Measurements from ENCODE around the gene BRD7. TPM values are rescaled to one million over a fixed set of nuclear protein-coding genes. Genes with fewer than 3 reads are reported as not detected.

The BRD7 gene
- total RNA-seq, 1 donor from 2014 or later: 33.2 TPM

DNA sequence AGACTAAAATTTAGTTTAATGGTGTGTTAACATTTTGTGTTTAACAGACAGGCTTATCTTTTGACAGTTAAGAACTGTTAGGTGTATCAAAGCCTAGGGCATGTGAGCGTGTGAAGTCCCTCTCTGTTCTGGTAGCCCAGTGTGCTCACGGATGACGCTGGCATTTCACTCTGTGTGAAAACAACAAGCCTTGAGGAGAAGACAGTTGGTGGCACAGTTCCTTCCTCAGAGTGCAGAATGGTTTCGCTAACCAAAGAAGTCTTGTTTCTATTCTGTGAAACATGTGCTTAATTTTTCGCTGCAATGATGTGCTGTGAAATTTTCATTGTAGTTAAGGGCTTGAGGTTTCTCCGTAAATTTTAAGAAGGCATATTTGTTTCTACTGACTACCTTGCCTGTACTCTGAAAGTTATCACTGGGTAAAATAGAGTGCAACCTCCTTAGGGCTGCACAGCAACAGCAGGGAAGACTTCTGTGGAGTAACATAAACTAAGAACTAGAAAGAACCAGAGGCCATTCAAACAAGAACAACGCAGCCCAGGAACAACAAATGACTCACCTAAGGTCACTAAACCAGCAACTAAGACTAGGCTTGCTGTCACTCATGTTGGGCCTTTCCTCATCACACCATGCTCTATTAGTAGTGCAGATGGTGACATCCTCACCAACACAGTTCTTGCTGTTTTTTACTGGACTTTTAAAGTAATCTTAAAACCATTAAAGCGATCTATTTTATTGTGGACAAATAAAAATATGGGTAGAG lies 33.4 kb downstream of the BRD7 start:
- TF ChIP-seq, protein P1, sequence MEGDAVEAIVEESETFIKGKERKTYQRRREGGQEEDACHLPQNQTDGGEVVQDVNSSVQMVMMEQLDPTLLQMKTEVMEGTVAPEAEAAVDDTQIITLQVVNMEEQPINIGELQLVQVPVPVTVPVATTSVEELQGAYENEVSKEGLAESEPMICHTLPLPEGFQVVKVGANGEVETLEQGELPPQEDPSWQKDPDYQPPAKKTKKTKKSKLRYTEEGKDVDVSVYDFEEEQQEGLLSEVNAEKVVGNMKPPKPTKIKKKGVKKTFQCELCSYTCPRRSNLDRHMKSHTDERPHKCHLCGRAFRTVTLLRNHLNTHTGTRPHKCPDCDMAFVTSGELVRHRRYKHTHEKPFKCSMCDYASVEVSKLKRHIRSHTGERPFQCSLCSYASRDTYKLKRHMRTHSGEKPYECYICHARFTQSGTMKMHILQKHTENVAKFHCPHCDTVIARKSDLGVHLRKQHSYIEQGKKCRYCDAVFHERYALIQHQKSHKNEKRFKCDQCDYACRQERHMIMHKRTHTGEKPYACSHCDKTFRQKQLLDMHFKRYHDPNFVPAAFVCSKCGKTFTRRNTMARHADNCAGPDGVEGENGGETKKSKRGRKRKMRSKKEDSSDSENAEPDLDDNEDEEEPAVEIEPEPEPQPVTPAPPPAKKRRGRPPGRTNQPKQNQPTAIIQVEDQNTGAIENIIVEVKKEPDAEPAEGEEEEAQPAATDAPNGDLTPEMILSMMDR (IDR thresholded peaks at IDR 0.05; ENCODE audit: insufficient read depth, low read length, severe bottlenecking): no peak
- DNase-seq (ENCODE audit: low read depth) (no peak), FAIRE-seq (no peak)
- peaks cover 6% of the 10 kb centered on the region for H3K36me3 ChIP-seq (ENCODE audit: control insufficient read depth, insufficient read depth, low read length)
- no peak overlapping the region for H3K4me3 ChIP-seq (ENCODE audit: low read depth, low read length)
- H3K27me3 ChIP-seq (ENCODE audit: control insufficient read depth, insufficient read depth, low read length): no peaks in the 10 kb centered on the region

GRCh38 chr16:50334106-50334975 lies 34.4 kb downstream of the BRD7 start:
- no peak overlapping the region for H3K4me3 ChIP-seq (ENCODE audit: low read depth, low read length)
- TF ChIP-seq, protein P1 (IDR thresholded peaks at IDR 0.05; ENCODE audit: insufficient read depth, low read length, severe bottlenecking): no peak
- no peak for FAIRE-seq
- no peaks in the 10 kb centered on the region for H3K27me3 ChIP-seq (ENCODE audit: control insufficient read depth, insufficient read depth, low read length)
- DNase-seq (ENCODE audit: low read depth): no peak
- peaks cover 6% of the 10 kb centered on the region for H3K36me3 ChIP-seq (ENCODE audit: control insufficient read depth, insufficient read depth, low read length)

DNA sequence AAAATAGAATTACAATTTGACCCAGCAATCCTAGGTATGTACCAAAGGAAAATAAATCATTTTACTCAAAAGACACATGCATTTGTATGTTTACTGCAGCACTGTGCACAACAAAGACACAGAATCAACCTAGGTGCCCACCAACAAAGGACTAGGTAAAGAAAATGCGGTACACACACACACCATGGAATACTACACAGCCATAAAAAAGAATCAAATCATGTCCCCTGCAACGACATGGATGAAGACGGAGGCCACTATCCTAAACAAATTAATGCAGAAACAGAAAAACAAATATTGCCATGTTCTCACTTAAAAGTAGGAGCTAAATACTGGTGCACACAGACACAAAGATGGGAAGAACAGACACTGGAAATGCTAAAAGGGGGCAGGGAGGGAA lies 36.2 kb downstream of the BRD7 start:
- Histone ChIP-seq H3K4me3 (ENCODE audit: low read depth, low read length) (no peak overlapping the region), H3K27me3 (ENCODE audit: control insufficient read depth, insufficient read depth, low read length) (no peaks in the 10 kb centered on the region), H3K36me3 (ENCODE audit: control insufficient read depth, insufficient read depth, low read length) (peaks cover 9% of the 10 kb centered on the region)
- TF ChIP-seq, protein P1 (IDR thresholded peaks at IDR 0.05; ENCODE audit: insufficient read depth, low read length, severe bottlenecking): no peak
- DNase-seq (ENCODE audit: low read depth) (no peak), FAIRE-seq (no peak)

DNA sequence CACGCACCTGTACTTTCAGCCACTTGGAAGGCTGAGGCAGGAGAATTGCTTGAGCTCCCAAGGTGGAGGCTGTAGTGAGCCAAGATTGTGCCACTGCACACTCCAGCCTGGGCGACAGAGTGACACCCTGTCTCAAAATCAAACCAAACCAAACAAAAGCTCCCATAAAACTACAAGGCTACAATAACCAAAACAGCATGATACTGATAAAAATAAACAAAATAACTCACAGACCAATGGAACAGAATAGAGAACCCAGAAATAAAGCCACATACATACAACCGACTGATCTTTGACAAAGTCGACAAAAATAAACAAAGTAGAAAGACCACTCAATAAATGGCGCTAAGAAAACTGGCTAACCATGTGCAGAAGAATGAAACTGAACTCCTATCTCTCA lies 37.2 kb downstream of the BRD7 start:
- TF ChIP-seq, protein P1 (IDR thresholded peaks at IDR 0.05; ENCODE audit: insufficient read depth, low read length, severe bottlenecking): no peak
- DNase-seq (ENCODE audit: low read depth): no peak
- Histone ChIP-seq H3K36me3 (ENCODE audit: control insufficient read depth, insufficient read depth, low read length) (peaks cover 11% of the 10 kb centered on the region), H3K4me3 (ENCODE audit: low read depth, low read length) (no peak overlapping the region), H3K27me3 (ENCODE audit: control insufficient read depth, insufficient read depth, low read length) (no peaks in the 10 kb centered on the region)
- FAIRE-seq: no peak

DNA sequence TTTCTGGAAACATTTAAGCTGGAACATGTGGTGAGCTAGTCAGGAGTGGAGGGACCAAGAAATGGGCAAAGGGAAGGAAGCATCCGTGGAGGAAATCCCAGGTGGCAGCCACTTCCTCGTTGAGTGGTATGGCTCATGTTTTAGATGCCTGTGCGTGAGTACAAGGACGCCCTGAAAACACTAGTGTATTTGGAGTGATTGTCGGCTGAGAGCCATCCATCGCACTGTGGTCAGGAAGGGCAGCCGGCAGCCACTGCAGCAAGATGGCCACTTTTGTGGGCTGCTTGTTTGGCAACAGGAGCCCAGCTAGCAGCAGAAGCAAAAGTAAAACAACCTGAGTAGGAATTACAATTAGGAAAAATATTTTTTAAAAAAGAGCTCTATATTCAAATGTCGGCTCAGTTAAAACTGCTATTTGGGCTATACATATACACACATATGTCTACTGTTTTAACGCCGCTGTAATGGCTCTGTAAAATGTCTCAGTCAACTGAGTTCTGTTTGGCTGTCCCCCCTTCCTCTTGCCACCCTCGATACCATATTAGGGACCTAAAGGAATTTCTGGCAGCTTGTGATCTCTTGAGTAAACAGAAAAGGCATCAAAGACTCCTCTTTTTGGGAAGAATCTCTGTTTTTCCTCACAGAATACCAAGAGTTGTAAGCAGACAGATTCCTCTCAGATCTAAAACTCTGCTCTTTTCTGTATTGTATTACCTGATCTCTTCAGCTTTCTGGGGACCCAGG lies 39.2 kb downstream of the BRD7 start:
- H3K4me3 ChIP-seq (ENCODE audit: low read depth, low read length): no peak overlapping the region
- H3K36me3 ChIP-seq (ENCODE audit: control insufficient read depth, insufficient read depth, low read length): peaks cover 10% of the 10 kb centered on the region
- H3K27me3 ChIP-seq (ENCODE audit: control insufficient read depth, insufficient read depth, low read length): no peaks in the 10 kb centered on the region
- TF ChIP-seq, protein P1 (IDR thresholded peaks at IDR 0.05; ENCODE audit: insufficient read depth, low read length, severe bottlenecking): no peak
- FAIRE-seq (no peak), DNase-seq (ENCODE audit: low read depth) (no peak)
